Smooth muscle cell (in vitro differentiated cells): ENCODE measurements around the gene GP1BB. TPM values are rescaled to one million over a fixed set of nuclear protein-coding genes. Genes with fewer than 3 reads are reported as not detected.

Experiments used
- DNase-seq: peaks from one replicate; lab custom pipeline; 2025; ENCODE audit not compliant: unreplicated experiment; lab: John Stamatoyannopoulos, UW
- H2AFZ ChIP-seq: fragments of 200-600 bp; sonication (generic); 2 replicates; pipeline ENCODE4 v1.6.0; 2016; ENCODE audit warnings: antibody characterized with exemption, low read depth, mild to moderate bottlenecking
- H3F3A ChIP-seq: fragments of 200-600 bp; sonication (generic); 2 replicates; pipeline ENCODE4 v1.6.0; 2017; ENCODE audit warnings: antibody characterized with exemption, low read depth
- H3K27ac ChIP-seq: fragments of 200-600 bp; sonication (generic); 2 replicates; pipeline ENCODE4 v1.5.1; 2016; ENCODE audit warnings: low read depth, mild to moderate bottlenecking
- H3K27me3 ChIP-seq: fragments of 200-600 bp; sonication (generic); 2 replicates; pipeline ENCODE4 v1.6.1; 2016; ENCODE audit warnings: low read depth, mild to moderate bottlenecking
- H3K36me3 ChIP-seq: fragments of 200-600 bp; sonication (generic); 2 replicates; pipeline ENCODE4 v1.5.1; 2016; ENCODE audit warnings: low read depth
- H3K4me1 ChIP-seq: fragments of 200-600 bp; sonication (generic); 2 replicates; pipeline ENCODE4 v1.5.1; 2016; ENCODE audit warnings: low read depth
- H3K4me2 ChIP-seq: fragments of 200-600 bp; sonication (generic); 2 replicates; pipeline ENCODE4 v1.6.0; 2016; ENCODE audit warnings: mild to moderate bottlenecking
- H3K4me3 ChIP-seq: fragments of 200-600 bp; sonication (generic); 2 replicates; pipeline ENCODE4 v1.5.1; 2016; ENCODE audit warnings: mild to moderate bottlenecking
- H3K79me2 ChIP-seq: fragments of 200-600 bp; sonication (generic); 2 replicates; pipeline ENCODE4 v1.6.0; 2016; ENCODE audit warnings: low read depth, mild to moderate bottlenecking
- H3K9ac ChIP-seq: fragments of 200-600 bp; sonication (generic); 2 replicates; pipeline ENCODE4 v1.6.0; 2016; ENCODE audit warnings: low read depth
- H3K9me3 ChIP-seq: fragments of 200-600 bp; sonication (generic); replicated peaks from 2 replicates; pipeline ENCODE4 v1.5.1; 2016; ENCODE audit warnings: low read depth
- H4K20me1 ChIP-seq: fragments of 200-600 bp; sonication (generic); 2 replicates; pipeline ENCODE4 v1.6.0; 2016; ENCODE audit warnings: low read depth
- WGBS: methylation state at CpG from one replicate; pipeline ENCODE4 v1.1.7; 2016; ENCODE audit warnings: low lambda C conversion rate; 5-methylcytosine and 5-hydroxymethylcytosine counted together
- polyA plus RNA-seq: library from polyadenylated mRNA; unstranded; fragments of >200 nt; fragmentation: Nextera tagmentation; extraction: Ambion mirVana; gene quantifications from 2 replicates; pipeline ENCODE4 v1.2.1, GENCODE V29; 2016
- total RNA-seq: library from RNA; depleted of rRNA; stranded (reverse); fragments of >200 nt; gene quantifications from 2 replicates; pipeline ENCODE4 v1.2.3, GENCODE V29; 2014
- TF ChIP-seq, protein P1 (sequence below): fragments of 200-600 bp; sonication (generic); IDR thresholded peaks from 2 replicates; pipeline ENCODE4 v1.5.1; 2017; ENCODE audit warnings: borderline replicate concordance, mild to moderate bottlenecking, antibody characterized with exemption; ENCODE audit not compliant: insufficient read depth, poor library complexity, severe bottlenecking

GP1BB gene
- total and polyA plus RNA-seq, 2 experiments from 2014 or later: 0.94 to 9.7 TPM

DNA sequence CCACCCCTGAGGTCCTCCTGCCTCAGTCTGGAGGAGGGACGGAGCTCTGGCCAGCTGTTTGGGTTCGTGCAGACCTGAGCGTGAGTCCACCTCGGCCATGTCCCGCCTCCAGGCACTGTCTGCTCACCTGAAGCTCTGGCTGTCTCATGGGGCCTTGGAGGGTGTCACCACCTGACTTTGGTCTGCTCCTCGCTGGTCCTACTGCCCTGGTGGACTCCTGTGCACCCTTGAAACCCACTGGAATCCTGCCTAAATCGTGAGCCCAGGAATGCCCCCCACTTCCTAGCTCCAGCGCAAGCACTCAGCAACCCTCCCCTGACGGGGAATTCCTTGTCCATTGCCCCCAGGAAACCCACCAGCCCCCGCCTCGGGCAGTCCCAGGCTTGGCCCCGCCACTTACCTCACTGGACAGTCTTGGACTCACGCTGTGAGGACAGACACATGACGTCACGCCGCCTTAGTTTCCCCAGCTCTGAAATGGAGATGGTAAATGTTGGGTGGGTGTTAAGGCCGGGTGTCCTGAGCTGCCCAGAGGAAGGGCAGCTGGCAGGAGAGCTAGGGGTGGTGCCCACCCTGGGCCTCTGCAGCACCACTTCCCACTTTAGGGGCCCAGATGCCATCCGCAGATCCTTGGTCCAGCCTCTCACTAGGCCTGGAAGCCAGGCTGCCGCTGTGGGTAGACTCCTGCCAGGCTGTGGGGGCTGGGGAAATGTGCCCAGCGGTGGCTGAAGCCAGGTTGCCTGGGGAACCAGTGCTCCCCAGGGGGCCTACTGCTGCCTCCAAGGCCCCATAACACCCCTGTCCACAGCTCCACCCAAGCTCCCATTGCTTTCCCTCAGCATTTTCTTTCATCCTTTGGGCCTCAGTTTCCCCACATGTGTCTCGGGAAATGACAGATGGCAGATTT lies 19.1 kb downstream of the GP1BB start:
- TF ChIP-seq, protein P1, sequence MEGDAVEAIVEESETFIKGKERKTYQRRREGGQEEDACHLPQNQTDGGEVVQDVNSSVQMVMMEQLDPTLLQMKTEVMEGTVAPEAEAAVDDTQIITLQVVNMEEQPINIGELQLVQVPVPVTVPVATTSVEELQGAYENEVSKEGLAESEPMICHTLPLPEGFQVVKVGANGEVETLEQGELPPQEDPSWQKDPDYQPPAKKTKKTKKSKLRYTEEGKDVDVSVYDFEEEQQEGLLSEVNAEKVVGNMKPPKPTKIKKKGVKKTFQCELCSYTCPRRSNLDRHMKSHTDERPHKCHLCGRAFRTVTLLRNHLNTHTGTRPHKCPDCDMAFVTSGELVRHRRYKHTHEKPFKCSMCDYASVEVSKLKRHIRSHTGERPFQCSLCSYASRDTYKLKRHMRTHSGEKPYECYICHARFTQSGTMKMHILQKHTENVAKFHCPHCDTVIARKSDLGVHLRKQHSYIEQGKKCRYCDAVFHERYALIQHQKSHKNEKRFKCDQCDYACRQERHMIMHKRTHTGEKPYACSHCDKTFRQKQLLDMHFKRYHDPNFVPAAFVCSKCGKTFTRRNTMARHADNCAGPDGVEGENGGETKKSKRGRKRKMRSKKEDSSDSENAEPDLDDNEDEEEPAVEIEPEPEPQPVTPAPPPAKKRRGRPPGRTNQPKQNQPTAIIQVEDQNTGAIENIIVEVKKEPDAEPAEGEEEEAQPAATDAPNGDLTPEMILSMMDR: no peak
- no peak overlapping the region for H3K9ac ChIP-seq

DNA sequence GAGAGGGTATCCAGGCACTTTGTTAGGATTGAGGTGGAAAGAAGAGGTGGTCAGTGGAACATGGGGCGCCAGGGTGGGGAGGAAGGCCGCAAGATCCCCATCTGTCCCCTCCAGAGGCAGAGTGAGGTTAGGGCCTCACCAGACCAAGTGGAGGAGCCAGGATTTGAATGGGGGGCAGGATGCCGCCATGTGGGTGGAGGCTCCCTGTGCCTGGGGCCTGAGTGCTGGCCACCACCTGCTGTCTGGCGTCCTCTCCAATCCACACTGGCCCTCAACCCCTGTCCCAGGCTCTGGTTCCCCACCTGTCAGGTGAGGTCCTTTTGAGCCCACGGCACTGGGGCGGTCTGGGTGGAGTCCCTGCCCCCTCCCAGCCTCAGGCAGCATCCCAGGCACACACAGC lies 19.7 kb downstream of the GP1BB start:
- Histone ChIP-seq H3K4me2 (no peak overlapping the region), H2AFZ (no peak overlapping the region), H4K20me1 (no peaks in the 10 kb centered on the region), H3K27me3 (no peaks in the 10 kb centered on the region), H3K36me3 (no peaks in the 10 kb centered on the region), H3K4me3 (no peak overlapping the region), H3K9me3 (no peaks in the 10 kb centered on the region), H3K27ac (no peak overlapping the region), H3K79me2 (no peaks in the 10 kb centered on the region), H3K4me1 (no peaks in the 10 kb centered on the region), H3F3A (no peaks in the 10 kb centered on the region), H3K9ac (no peak overlapping the region)
- 88% methylated on average over 6 of the region's 6 CpGs for WGBS
- DNase-seq: no peak
- TF ChIP-seq, protein P1: no peak

More for the DNA sequence above, 19.1 kb downstream of the GP1BB start:
- H3K4me3 ChIP-seq: no peak overlapping the region
- no peaks in the 10 kb centered on the region for H3K79me2 ChIP-seq
- no peak overlapping the region for H2AFZ ChIP-seq
- no peaks in the 10 kb centered on the region for H3F3A ChIP-seq
- H3K4me2 ChIP-seq: no peak overlapping the region
- H3K4me1 ChIP-seq: no peaks in the 10 kb centered on the region
- no peaks in the 10 kb centered on the region for H3K9me3 ChIP-seq
- no peak for DNase-seq
- WGBS: 96% methylated on average over 21 of the region's 21 CpGs
- H3K27me3 ChIP-seq: no peaks in the 10 kb centered on the region
- H3K27ac ChIP-seq: no peak overlapping the region
- no peaks in the 10 kb centered on the region for H3K36me3 ChIP-seq
- no peaks in the 10 kb centered on the region for H4K20me1 ChIP-seq

DNA sequence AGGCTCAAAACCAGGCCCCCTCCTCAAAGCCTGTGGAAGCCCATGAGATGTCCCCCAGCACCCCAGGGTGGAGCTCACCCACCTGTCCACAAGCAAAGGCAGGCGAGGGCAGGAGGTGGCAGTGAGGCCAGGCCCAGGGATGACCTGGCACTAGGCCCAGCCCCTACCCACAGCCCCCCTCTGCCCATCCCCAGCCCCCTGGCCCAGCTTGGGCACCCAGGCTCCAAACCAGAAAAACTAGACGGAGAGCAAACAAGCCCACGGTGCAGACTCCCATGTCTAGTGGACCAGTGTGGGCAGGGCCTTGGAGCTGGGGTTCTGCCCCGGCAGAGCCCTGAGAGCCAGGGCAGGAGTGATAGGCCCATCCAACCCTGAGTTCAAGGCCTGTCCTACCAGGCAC lies 20.3 kb downstream of the GP1BB start:
- no peak for DNase-seq
- Histone ChIP-seq H3K4me3 (no peak overlapping the region), H2AFZ (no peak overlapping the region), H3K27me3 (no peaks in the 10 kb centered on the region), H3K9ac (no peak overlapping the region), H3K36me3 (no peaks in the 10 kb centered on the region), H3K9me3 (no peaks in the 10 kb centered on the region), H3K4me1 (no peaks in the 10 kb centered on the region), H3K4me2 (no peak overlapping the region), H3K27ac (no peak overlapping the region), H3K79me2 (no peaks in the 10 kb centered on the region), H4K20me1 (no peaks in the 10 kb centered on the region), H3F3A (no peaks in the 10 kb centered on the region)
- TF ChIP-seq, protein P1: no peak
- WGBS: 98% methylated on average over 4 of the region's 4 CpGs
